H1 (cell line): ENCODE results near the gene PLB1. TPM values are rescaled to one million over a fixed set of nuclear protein-coding genes. Genes with fewer than 3 reads are reported as not detected.

ENCODE experiments used
- CTCF ChIA-PET: fragments of 300-600 bp; sonication (Branson Sonifier 250); formaldehyde crosslinking; loops from one replicate; lab custom pipeline; 2021; ENCODE audit not compliant: partially characterized antibody; lab: Charles Lee
- POLR2A ChIA-PET: fragments of 300-600 bp; sonication (Branson Sonifier 250); formaldehyde crosslinking; loops from one replicate; lab custom pipeline; 2021; ENCODE audit warnings: inconsistent platforms; ENCODE audit not compliant: partially characterized antibody; lab: Charles Lee
- DNase-seq, 2 experiments: peaks; one replicate each; pipeline versions ENCODE4 v3.0.0 to v3.0.0-alpha.2; 2010 to 2022; ENCODE audit warnings: low spot score in 2 of 2, low read depth in 1 of 2, mixed read lengths in 1 of 2
- FAIRE-seq: peaks from 2 replicates; lab custom pipeline; 2011; peaks lifted over from hg19 to GRCh38; lab: Jason Lieb, UNC
- H2AFZ ChIP-seq: 2 replicates; pipeline ENCODE4 v1.8.1; 2012; ENCODE audit warnings: low read length, inconsistent platforms
- H2AK5ac ChIP-seq: 2 replicates; pipeline ENCODE4 v1.6.1; 2013; ENCODE audit warnings: low read depth, low read length
- H2BK120ac ChIP-seq: replicated peaks from 2 replicates; pipeline ENCODE3; 2013; ENCODE audit warnings: low read depth, low read length, inconsistent platforms
- H2BK12ac ChIP-seq: 2 replicates; pipeline ENCODE4 v1.6.1; 2013; ENCODE audit warnings: low read depth, low read length
- H2BK15ac ChIP-seq: 2 replicates; pipeline ENCODE4 v1.6.1; 2013; ENCODE audit warnings: low read length
- H2BK20ac ChIP-seq: 2 replicates; pipeline ENCODE4 v1.6.1; 2013; ENCODE audit warnings: low read length
- H2BK5ac ChIP-seq: 2 replicates; pipeline ENCODE4 v1.6.1; 2013; ENCODE audit warnings: low read depth, low read length
- H3K14ac ChIP-seq: 2 replicates; pipeline ENCODE4 v1.6.1; 2013; ENCODE audit warnings: inconsistent platforms; ENCODE audit not compliant: insufficient read length
- H3K18ac ChIP-seq: 2 replicates; pipeline ENCODE4 v1.6.1; 2013; ENCODE audit warnings: low read length; ENCODE audit errors: extremely low read depth
- H3K23ac ChIP-seq: 2 replicates; pipeline ENCODE4 v1.6.1; 2013; ENCODE audit warnings: inconsistent platforms; ENCODE audit not compliant: insufficient read length
- H3K23me2 ChIP-seq: 2 replicates; pipeline ENCODE4 v1.6.1; 2013; ENCODE audit warnings: low read depth, low read length
- H3K27ac ChIP-seq: 2 replicates; pipeline ENCODE4 v1.6.1; 2011; ENCODE audit warnings: low read depth, low read length, inconsistent platforms
- H3K27me3 ChIP-seq, 4 experiments: replicated peaks in 1 of 4; 1 replicate in 1 of 4; 2 replicates in 3 of 4; pipeline versions ENCODE4 v1.6.1 to v1.8.1; 2011 to 2013; ENCODE audit warnings: low read length in 3 of 4, mild to moderate bottlenecking in 3 of 4, inconsistent platforms in 2 of 4, mixed read lengths in 2 of 4, moderate library complexity in 1 of 4; ENCODE audit not compliant: control insufficient read depth in 3 of 4, insufficient read depth in 3 of 4; ENCODE audit errors: extremely low read depth in 1 of 4
- H3K36me3 ChIP-seq, 4 experiments: 2 replicates each; pipeline versions ENCODE4 v1.6.1 to v1.8.1; 2011 to 2013; ENCODE audit warnings: mild to moderate bottlenecking in 4 of 4, low read length in 3 of 4, moderate library complexity in 2 of 4, control low read depth in 1 of 4, inconsistent platforms in 1 of 4; ENCODE audit not compliant: insufficient read depth in 4 of 4, control insufficient read depth in 2 of 4
- H3K4ac ChIP-seq: replicated peaks from 2 replicates; pipeline ENCODE3; 2013; ENCODE audit warnings: low read length, low read depth, mixed read lengths, inconsistent platforms; ENCODE audit not compliant: insufficient read length
- H3K4me1 ChIP-seq, 4 experiments: replicated peaks in 1 of 4; 1 replicate in 1 of 4; 2 replicates in 3 of 4; pipeline versions ENCODE4 v1.6.1 to v1.8.1; 2011 to 2013; ENCODE audit warnings: low read length in 3 of 4, inconsistent platforms in 2 of 4, mixed read lengths in 1 of 4; ENCODE audit not compliant: insufficient read depth in 4 of 4, control insufficient read depth in 3 of 4
- H3K4me2 ChIP-seq, 2 experiments: 2 replicates each; pipeline versions ENCODE4 v1.6.1 to v1.8.1; 2011 to 2013; ENCODE audit warnings: low read depth in 2 of 2, low read length in 2 of 2, control low read depth in 1 of 2, inconsistent platforms in 1 of 2, mild to moderate bottlenecking in 1 of 2; ENCODE audit not compliant: insufficient read depth in 1 of 2
- H3K4me3 ChIP-seq, 4 experiments: fragments of 200-600, 300-600 bp in 1 of 4; sonication (generic), shearing (Covaris generic), sonication (Bioruptor Twin) in 1 of 4; 2 replicates each; pipeline versions ENCODE4 v1.5.1 to v1.8.1; 2011 to 2016; ENCODE audit warnings: low read length in 4 of 4, low read depth in 3 of 4, control low read depth in 2 of 4, inconsistent platforms in 2 of 4, mild to moderate bottlenecking in 2 of 4, mixed read lengths in 1 of 4, moderate library complexity in 1 of 4; ENCODE audit not compliant: insufficient read depth in 2 of 4; ENCODE audit errors: extremely low read depth in 1 of 4
- H3K56ac ChIP-seq: replicated peaks from 2 replicates; pipeline ENCODE3; 2013; ENCODE audit warnings: low read depth, mild to moderate bottlenecking, mixed read lengths, low read length, inconsistent platforms; ENCODE audit not compliant: insufficient read length
- H3K79me1 ChIP-seq: 2 replicates; pipeline ENCODE4 v1.6.1; 2013; ENCODE audit warnings: low read depth, low read length, control low read depth
- H3K79me2 ChIP-seq, 2 experiments: 2 replicates each; pipeline versions ENCODE4 v1.6.1 to v1.8.1; 2012 to 2013; ENCODE audit warnings: low read length in 2 of 2, mild to moderate bottlenecking in 2 of 2, inconsistent platforms in 1 of 2; ENCODE audit not compliant: insufficient read depth in 2 of 2, control insufficient read depth in 1 of 2
- H3K9ac ChIP-seq, 4 experiments: replicated peaks in 1 of 4; 1 replicate in 1 of 4; 2 replicates in 3 of 4; pipeline versions ENCODE4 v1.6.1 to v1.8.1; 2011 to 2013; ENCODE audit warnings: low read depth in 3 of 4, low read length in 3 of 4, control low read depth in 2 of 4, mild to moderate bottlenecking in 2 of 4, moderate library complexity in 2 of 4, inconsistent platforms in 1 of 4; ENCODE audit errors: extremely low read depth in 1 of 4
- H3K9me3 ChIP-seq, 2 experiments: 2 replicates each; pipeline versions ENCODE4 v1.6.1 to v1.8.1; 2012 to 2013; ENCODE audit warnings: mild to moderate bottlenecking in 2 of 2, moderate library complexity in 2 of 2, control low read depth in 1 of 2, inconsistent platforms in 1 of 2, low read depth in 1 of 2, low read length in 1 of 2, mixed read lengths in 1 of 2; ENCODE audit not compliant: insufficient read depth in 2 of 2
- H4K20me1 ChIP-seq, 2 experiments: replicated peaks in 1 of 2; 2 replicates each; pipeline versions ENCODE3 to v1.8.1; 2011 to 2013; ENCODE audit warnings: inconsistent platforms in 2 of 2, low read length in 2 of 2, mild to moderate bottlenecking in 1 of 2; ENCODE audit not compliant: insufficient read depth in 2 of 2, control insufficient read depth in 1 of 2
- H4K5ac ChIP-seq: 2 replicates; pipeline ENCODE4 v1.6.1; 2013; ENCODE audit warnings: low read length, low read depth, mixed read lengths, inconsistent platforms; ENCODE audit not compliant: insufficient read length
- H4K8ac ChIP-seq: 2 replicates; pipeline ENCODE4 v1.8.0; 2013; ENCODE audit warnings: mild to moderate bottlenecking, moderate library complexity, low read length, inconsistent platforms; ENCODE audit not compliant: insufficient read depth; ENCODE audit errors: extremely low read depth
- H4K91ac ChIP-seq: replicated peaks from 2 replicates; pipeline ENCODE3; 2013; ENCODE audit warnings: low read length, mixed read lengths, inconsistent platforms; ENCODE audit not compliant: insufficient read length
- CBX8 ChIP-seq: fragments of 300-800, 300-1000 bp; sonication (generic); IDR thresholded peaks from 2 replicates; pipeline ENCODE4 v1.7.1; 2016; ENCODE audit warnings: low read depth, low read length, borderline replicate concordance
- CHD2 ChIP-seq: IDR thresholded peaks from 2 replicates; pipeline ENCODE4 v1.6.1; 2012; ENCODE audit warnings: low read length, improper control_type of control experiment
- CTBP2 ChIP-seq: IDR thresholded peaks from 2 replicates; pipeline ENCODE4 v1.7.0; 2011; ENCODE audit warnings: borderline replicate concordance, mild to moderate bottlenecking, moderate library complexity, mixed read lengths, low read length; ENCODE audit not compliant: insufficient read depth, insufficient read length
- HDAC2 ChIP-seq, 2 experiments: fragments of 300-600 bp in 1 of 2; sonication (generic) in 1 of 2; IDR thresholded peaks; 2 replicates each; pipeline ENCODE4 v1.6.1; 2011 to 2012; ENCODE audit warnings: low read depth in 2 of 2, low read length in 2 of 2, mild to moderate bottlenecking in 2 of 2, moderate library complexity in 2 of 2, borderline replicate concordance in 1 of 2, inconsistent platforms in 1 of 2
- SRF ChIP-seq: IDR thresholded peaks from 2 replicates; pipeline ENCODE4 v1.6.1; 2011; ENCODE audit warnings: mild to moderate bottlenecking, low read depth, low read length, moderate library complexity
- WGBS, 2 experiments: shearing (Covaris generic) in 1 of 2; methylation state at CpG; one replicate each; pipeline versions ENCODE4 v1.1.6 to v1.1.7; 2013 to 2015; ENCODE audit warnings: low lambda C conversion rate in 2 of 2, mixed read lengths in 2 of 2, inconsistent platforms in 1 of 2, low coverage in 1 of 2, missing lambda C conversion rate in 1 of 2; ENCODE audit not compliant: insufficient replicate concordance in 2 of 2, insufficient coverage in 1 of 2, insufficient read length in 1 of 2; ENCODE audit errors: extremely low coverage in 1 of 2, missing lambda C conversion rate in 1 of 2; 5-methylcytosine and 5-hydroxymethylcytosine counted together
- polyA plus RNA-seq, 7 experiments: library from polyadenylated mRNA; depleted of rRNA in 3 of 7; stranded (reverse) in 5 of 7; unstranded in 2 of 7; fragments of >200 nt in 5 of 7; fragments of 200-250 nt in 2 of 7; gene quantifications; 1 replicate in 5 of 7; 2 replicates in 1 of 7; 4 replicates in 1 of 7; pipeline versions ENCODE4 v1.2.1 to v1.2.3, GENCODE V29; 2011 to 2013; ENCODE audit warnings: missing spikeins in 2 of 7, mixed read lengths in 2 of 7
- total RNA-seq: library from RNA; stranded (reverse); fragmentation: NEBNext Ultra II Directional; extraction: Animal tissue kit (Norgen Biotek cat#: 25700); gene quantifications from 2 replicates; pipeline ENCODE4 v1.2.1, GENCODE V29; 2021
- TF ChIP-seq, protein P1 (sequence below): IDR thresholded peaks from 2 replicates; pipeline ENCODE4 v1.6.1; 2012; ENCODE audit warnings: inconsistent platforms

PLB1 gene
- total and polyA plus RNA-seq, 2 of the 8 experiments (the other 6 are each of a cell fraction or from before 2014, with no cell fraction given) = 0.20 to 0.36 TPM

DNA sequence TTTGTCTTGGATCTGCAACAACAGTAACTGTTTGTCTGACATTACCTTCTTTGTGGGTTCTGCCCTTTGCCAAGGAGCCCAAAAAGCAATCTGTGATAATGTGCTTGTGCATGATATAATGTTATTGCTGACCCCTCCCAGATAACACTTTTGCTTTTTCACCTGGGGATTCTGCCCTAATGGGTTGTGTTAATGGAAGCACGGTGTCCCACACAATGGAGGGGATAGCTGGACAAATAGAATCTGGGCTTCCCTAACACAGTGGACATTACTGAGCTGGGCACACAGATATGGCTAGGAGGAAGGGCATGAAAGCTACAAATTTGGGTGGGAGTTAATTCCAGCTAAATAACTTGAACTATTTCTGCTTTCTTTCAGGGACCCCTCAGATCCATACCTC lies 20.6 kb downstream of the PLB1 start:
- H3K23ac ChIP-seq = no peak overlapping the region
- no peaks in the 10 kb centered on the region for H3K4me1 ChIP-seq
- no peak overlapping the region for H3K27ac ChIP-seq
- H3K79me2 ChIP-seq = no peaks in the 10 kb centered on the region
- no peaks in the 10 kb centered on the region for H4K20me1 ChIP-seq
- ChIA-PET CTCF (interaction anchor here (2.1 kb wide), 1 partner anchor 23 kb away, joined by 7 read pairs; no protein-coding TSS in a partner anchor), POLR2A (interaction anchor here (0.6 kb wide), 1 partner anchor 33 kb away, joined by 3 read pairs; no protein-coding TSS in a partner anchor)
- H3K23me2 ChIP-seq = no peaks in the 10 kb centered on the region
- 100% methylated on average over 1 of the region's 1 CpG; no CpG with 5 or more reads in 1 of the 2 experiments for WGBS, 2 experiments
- no peak overlapping the region for H2BK15ac ChIP-seq
- H2BK5ac ChIP-seq = no peak overlapping the region
- H4K91ac ChIP-seq = no peak overlapping the region
- no peak overlapping the region for H3K4me3 ChIP-seq
- H3K14ac ChIP-seq = no peak overlapping the region
- no peak overlapping the region for H2BK12ac ChIP-seq
- no peak overlapping the region for H2BK120ac ChIP-seq
- no peaks in the 10 kb centered on the region; a peak in 1 of 7 replicates for H3K27me3 ChIP-seq
- H3K9ac ChIP-seq = no peak overlapping the region
- H3K4me2 ChIP-seq = no peak overlapping the region
- no peak for FAIRE-seq
- no peak overlapping the region for H2AK5ac ChIP-seq
- no peaks in the 10 kb centered on the region for H3K79me1 ChIP-seq
- H3K18ac ChIP-seq = no peak overlapping the region
- no peak overlapping the region for H2BK20ac ChIP-seq
- no peak overlapping the region for H3K56ac ChIP-seq
- TF ChIP-seq HDAC2 (IDR thresholded peaks at IDR 0.05; ENCODE audit: borderline replicate concordance in 1 of 2, low read depth in 2 of 2, low read length in 2 of 2) (no peak), CTBP2 (no peak), CBX8 (no peak), CHD2 (no peak), SRF (no peak)
- TF ChIP-seq, protein P1, sequence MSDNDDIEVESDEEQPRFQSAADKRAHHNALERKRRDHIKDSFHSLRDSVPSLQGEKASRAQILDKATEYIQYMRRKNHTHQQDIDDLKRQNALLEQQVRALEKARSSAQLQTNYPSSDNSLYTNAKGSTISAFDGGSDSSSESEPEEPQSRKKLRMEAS = no peak
- TF ChIP-seq, all 59 proteins: peak for 0
- Histone ChIP-seq H4K5ac (no peak overlapping the region), H3K36me3 (no peaks in the 10 kb centered on the region), H4K8ac (no peak overlapping the region), H3K4ac (no peak overlapping the region), H2AFZ (no peak overlapping the region), H3K9me3 (no peaks in the 10 kb centered on the region)
- no peak for DNase-seq
